Fibroblast of skin of left quadriceps (primary cell): ENCODE data around the gene FAM53C.
"Not testable (repeated sequence)": the region's sequence is repeated elsewhere in the genome, so short reads cannot be mapped to it uniquely, and the experiment has no call there.

ENCODE experiments used
- DNase-seq, 2 experiments: peaks; one replicate each; pipeline ENCODE4 v3.0.0-alpha.2; 2013; ENCODE audit warnings: low read depth in 2 of 2

Gene FAM53C

GRCh38 chr5:138337685-138338410, at the start of gene FAM53C:
Gene FAM53C, plus strand, starts transcription at chr5:138338266. Its CDS starts 3,070 bp downstream, at chr5:138341336.
- DNase-seq = peak; percentile 88 to 90

GRCh38 chr5:138289296-138289695, 48.8 kb upstream of the FAM53C start:
- DNase-seq = no peak

- DNase-seq = no peak
Observed at GRCh38 chr5:138303372-138303771, 34.7 kb upstream of the FAM53C start.

- no peak for DNase-seq
Observed at GRCh38 chr5:138305797-138306196, 32.3 kb upstream of the FAM53C start.

GRCh38 chr5:138315751-138316278, 22.3 kb upstream of the FAM53C start:
- DNase-seq = no peak

- no peak for DNase-seq
Observed at GRCh38 chr5:138316355-138316754, 21.7 kb upstream of the FAM53C start.

- not testable (repeated sequence) for DNase-seq
Observed at GRCh38 chr5:138318211-138318610, 19.9 kb upstream of the FAM53C start.

- no peak for DNase-seq
Observed at GRCh38 chr5:138330813-138331448, 7.1 kb upstream of the FAM53C start.

- DNase-seq = peak; percentile 98
Observed at GRCh38 chr5:138331449-138332368, 6.4 kb upstream of the FAM53C start, which contains the start of gene CDC25C. Gene CDC25C, minus strand, starts transcription at chr5:138331804. Its CDS starts 624 bp downstream, at chr5:138331180.

GRCh38 chr5:138334867-138335447, 3.1 kb upstream of the FAM53C start:
- DNase-seq = no peak

GRCh38 chr5:138336952-138337684, 948 bp upstream of the FAM53C start:
- DNase-seq = peak; percentile 68 to 71

GRCh38 chr5:138338411-138339090, 485 bp downstream of the FAM53C start:
- DNase-seq = no peak

GRCh38 chr5:138339091-138339456, 1.0 kb downstream of the FAM53C start:
- no peak for DNase-seq

- no peak for DNase-seq
Observed at GRCh38 chr5:138339464-138339863, 1.4 kb downstream of the FAM53C start.

GRCh38 chr5:138340008-138340407, 1.9 kb downstream of the FAM53C start:
- DNase-seq = no peak

- no peak for DNase-seq
Observed at GRCh38 chr5:138344887-138345622, 7.0 kb downstream of the FAM53C start.

- no peak for DNase-seq
Observed at GRCh38 chr5:138346889-138347288, 8.8 kb downstream of the FAM53C start.

GRCh38 chr5:138349852-138350562, 11.9 kb downstream of the FAM53C start:
- DNase-seq = no peak

GRCh38 chr5:138350563-138350890, 12.5 kb downstream of the FAM53C start:
- no peak for DNase-seq
